Prostate gland (tissue), 2 donors: Measurements from ENCODE around the gene SORT1. TPM values are rescaled to one million over a fixed set of nuclear protein-coding genes. Genes with fewer than 3 reads are reported as not detected.

Experiments
- DNase-seq: peaks from one replicate; pipeline ENCODE4 v3.0.0-alpha.2; 2019; ENCODE audit warnings: low spot score
- H3K27ac ChIP-seq, 2 donors: fragments of 200-600 bp; sonication (generic); 2 replicates each; pipeline ENCODE4 v1.5.1; 2017 to 2019
- H3K27me3 ChIP-seq: fragments of 200-600 bp; sonication (generic); replicated peaks from 2 replicates; pipeline ENCODE4 v1.5.1; 2019; ENCODE audit not compliant: insufficient read depth
- H3K36me3 ChIP-seq, 2 donors: fragments of 200-600 bp; sonication (generic); 1 replicate in 1 of 2; 2 replicates in 1 of 2; pipeline versions ENCODE4 v1.5.1 to v1.8.1; 2017 to 2019
- H3K4me1 ChIP-seq: fragments of 200-600 bp; sonication (generic); replicated peaks from 2 replicates; pipeline ENCODE4 v1.5.1; 2019
- H3K4me3 ChIP-seq, 2 donors: fragments of 200-600 bp; sonication (generic); 2 replicates each; pipeline ENCODE4 v1.5.1; 2017 to 2019
- H3K9me3 ChIP-seq: fragments of 200-600 bp; sonication (generic); 2 replicates; pipeline ENCODE4 v1.5.1; 2017
- CTCF ChIP-seq, 4 experiments: fragments of 200-600 bp in 2 of 4; fragments of 450-650 bp in 2 of 4; sonication (generic) in 2 of 4; IDR thresholded peaks; 1 replicate in 3 of 4; 2 replicates in 1 of 4; pipeline ENCODE4 v1.5.1; 2016 to 2019; ENCODE audit warnings: antibody characterized with exemption in 4 of 4, mild to moderate bottlenecking in 2 of 4, moderate library complexity in 2 of 4
- POLR2A ChIP-seq: fragments of 450-650 bp; IDR thresholded peaks from one replicate; pipeline ENCODE4 v1.6.1; 2016; ENCODE audit warnings: antibody characterized with exemption, mild to moderate bottlenecking
- POLR2AphosphoS5 ChIP-seq: sonication (generic); formaldehyde crosslinking; IDR thresholded peaks from one replicate; pipeline ENCODE4 v1.6.1; 2017; ENCODE audit warnings: antibody characterized with exemption
- WGBS: methylation state at CpG from one replicate; pipeline ENCODE4 v1.1.5; 2018; 5-methylcytosine and 5-hydroxymethylcytosine counted together
- intact Hi-C: fragments of 100-400 bp; cut with DNase I; formaldehyde crosslinking; loops from one replicate; pipeline ENCODE4 v1.14.2; 2022
- total RNA-seq, 2 donors: library from RNA; depleted of rRNA; stranded (reverse); fragments of >200 nt; gene quantifications; one replicate each; pipeline ENCODE4 v1.1.0, GENCODE V29; 2016

Gene SORT1
- total RNA-seq, 2 donors from 2014 or later: 34.0 to 164 TPM

GRCh38 chr1:109391626-109392025 lies 6.1 kb downstream of the SORT1 start:
- intact Hi-C loops: loop anchor here (2.0 kb wide), 1 partner anchor 21 kb away; no protein-coding TSS in a partner anchor
- no peak for DNase-seq
- Histone ChIP-seq H3K4me1 (peaks cover 8% of the 10 kb centered on the region), H3K9me3 (no peaks in the 10 kb centered on the region), H3K4me3 (no peak overlapping the region), H3K27ac (peak overlapping the region; percentile 59 to 78), H3K36me3 (no peaks in the 10 kb centered on the region), H3K27me3 (no peaks in the 10 kb centered on the region)
- TF ChIP-seq CTCF (IDR thresholded peaks at IDR 0.05) (no peak), POLR2AphosphoS5 (no peak), POLR2A (no peak)

- Histone ChIP-seq H3K4me1 (peaks cover 6% of the 10 kb centered on the region), H3K36me3 (no peaks in the 10 kb centered on the region), H3K4me3 (no peak overlapping the region), H3K27me3 (no peaks in the 10 kb centered on the region), H3K9me3 (no peaks in the 10 kb centered on the region), H3K27ac (peak overlapping the region; percentile 59 to 78)
- no peak for TF ChIP-seq CTCF (IDR thresholded peaks at IDR 0.05)
- TF ChIP-seq POLR2AphosphoS5: no peak
- TF ChIP-seq POLR2A: no peak
- no peak for DNase-seq
- intact Hi-C loops: no loop called here
- WGBS: 53% methylated on average over 3 of the region's 3 CpGs
These were observed 6.6 kb downstream of the SORT1 start for GRCh38 chr1:109391157-109391556.

GRCh38 chr1:109389638-109390341 lies 7.9 kb downstream of the SORT1 start:
- peak overlapping the region in 1 of 2 donors; percentile 78 for H3K27ac ChIP-seq
- no peaks in the 10 kb centered on the region for H3K27me3 ChIP-seq
- intact Hi-C loops: no loop called here
- no peaks in the 10 kb centered on the region for H3K9me3 ChIP-seq
- WGBS: 83% methylated on average over 5 of the region's 5 CpGs
- no peak overlapping the region for H3K4me3 ChIP-seq
- H3K4me1 ChIP-seq: peaks cover 6% of the 10 kb centered on the region
- H3K36me3 ChIP-seq: no peaks in the 10 kb centered on the region
- TF ChIP-seq POLR2A: no peak
- no peak for TF ChIP-seq CTCF (IDR thresholded peaks at IDR 0.05)
- no peak for TF ChIP-seq POLR2AphosphoS5
- DNase-seq: no peak

- Histone ChIP-seq H3K27me3 (no peaks in the 10 kb centered on the region), H3K36me3 (no peaks in the 10 kb centered on the region), H3K9me3 (no peaks in the 10 kb centered on the region), H3K4me1 (peaks cover 6% of the 10 kb centered on the region), H3K27ac (no peak overlapping the region), H3K4me3 (no peak overlapping the region)
- TF ChIP-seq POLR2A (no peak), CTCF (IDR thresholded peaks at IDR 0.05) (no peak), POLR2AphosphoS5 (no peak)
- DNase-seq: no peak
- 68% methylated on average over 7 of the region's 7 CpGs for WGBS
- intact Hi-C loops: no loop called here
These were observed 8.7 kb downstream of the SORT1 start for GRCh38 chr1:109388884-109389637.
